Measurements from ENCODE around the gene TBL1XR1. TPM values are rescaled to one million over a fixed set of nuclear protein-coding genes. Genes with fewer than 3 reads are reported as not detected.

TBL1XR1 gene
- total and polyA plus RNA-seq, 7 experiments from 2014 or later: 20.8 to 173 (median 107) TPM

- H3K27me3 Mint-ChIP-seq: peaks cover 0 to 19% (median 0%) of the 10 kb centered on the region in 5 donors
- CTCF ChIA-PET: no interaction called here
- POLR2A ChIA-PET: no interaction called here
- H3K27ac Mint-ChIP-seq: no peak overlapping the region
- no peak overlapping the region for H3K27ac ChIP-seq (ENCODE audit: low read depth, low read length)
- H3K36me3 Mint-ChIP-seq: peaks cover 0 to 8% (median 4%) of the 10 kb centered on the region in 5 donors
- peaks cover 3 to 20% (median 9%) of the 10 kb centered on the region in 11 donors for H3K9me3 Mint-ChIP-seq
- no peaks in the 10 kb centered on the region for H3K27me3 ChIP-seq (ENCODE audit: control insufficient read depth in 2 of 2, insufficient read depth in 2 of 2, low read length in 2 of 2)
- no peak for DNase-seq
- no peak for ATAC-seq
- H3K9me3 ChIP-seq (ENCODE audit: control insufficient read depth in 2 of 3, low read length in 3 of 3): peaks cover 0 to 3% (median 0%) of the 10 kb centered on the region in 3 experiments
- no peaks in the 10 kb centered on the region for H3K4me1 ChIP-seq (ENCODE audit: control insufficient read depth in 2 of 2, insufficient read depth in 2 of 2, low read length in 2 of 2)
- H3K4me3 ChIP-seq (ENCODE audit: low read length): no peak overlapping the region
- no peaks in the 10 kb centered on the region for H3K36me3 ChIP-seq (ENCODE audit: control insufficient read depth in 2 of 3, insufficient read depth in 3 of 3, low read length in 3 of 3)
- intact Hi-C loops (cut with micrococcal nuclease): no loop called here
- H3K4me1 Mint-ChIP-seq: no peaks in the 10 kb centered on the region
- no peak overlapping the region for H3K4me3 Mint-ChIP-seq
Measured at GRCh38 chr3:176994891-176995781, 202.1 kb downstream of the TBL1XR1 start.

- Mint-ChIP-seq H3K27me3 (peaks cover 0 to 19% (median 0%) of the 10 kb centered on the region in 5 donors), H3K9me3 (peaks cover 2 to 18% (median 6%) of the 10 kb centered on the region in 11 donors), H3K27ac (no peak overlapping the region), H3K4me3 (no peak overlapping the region), H3K36me3 (peaks cover 0 to 5% (median 4%) of the 10 kb centered on the region in 5 donors), H3K4me1 (no peaks in the 10 kb centered on the region)
- ChIA-PET POLR2A (no interaction called here), CTCF (interaction anchor here (0.6 kb wide), 1 partner anchor 1444 kb away, joined by 3 read pairs; no protein-coding TSS in a partner anchor)
- ATAC-seq (no peak), DNase-seq (no peak)
- H3K36me3 ChIP-seq (ENCODE audit: control insufficient read depth in 2 of 3, insufficient read depth in 3 of 3, low read length in 3 of 3): no peaks in the 10 kb centered on the region
- no peak overlapping the region for H3K27ac ChIP-seq (ENCODE audit: low read depth, low read length)
- H3K9me3 ChIP-seq (ENCODE audit: control insufficient read depth in 2 of 3, low read length in 3 of 3): peaks cover 0 to 3% (median 0%) of the 10 kb centered on the region in 3 experiments
- no peaks in the 10 kb centered on the region for H3K27me3 ChIP-seq (ENCODE audit: control insufficient read depth in 2 of 2, insufficient read depth in 2 of 2, low read length in 2 of 2)
- H3K4me3 ChIP-seq (ENCODE audit: low read length): no peak overlapping the region
- no peaks in the 10 kb centered on the region for H3K4me1 ChIP-seq (ENCODE audit: control insufficient read depth in 2 of 2, insufficient read depth in 2 of 2, low read length in 2 of 2)
- intact Hi-C loops (cut with micrococcal nuclease): no loop called here
Measured at GRCh38 chr3:176994393-176994792, 202.9 kb downstream of the TBL1XR1 start.

GRCh38 chr3:176992978-176993377 is 204.3 kb downstream of the TBL1XR1 start:
- H3K27me3 ChIP-seq (ENCODE audit: control insufficient read depth in 2 of 2, insufficient read depth in 2 of 2, low read length in 2 of 2): no peaks in the 10 kb centered on the region
- no peaks in the 10 kb centered on the region for H3K4me1 ChIP-seq (ENCODE audit: control insufficient read depth in 2 of 2, insufficient read depth in 2 of 2, low read length in 2 of 2)
- ChIA-PET CTCF (no interaction called here), POLR2A (interaction anchor here (0.5 kb wide), 1 partner anchor 1405 kb away, joined by 3 read pairs; no protein-coding TSS in a partner anchor)
- H3K36me3 ChIP-seq (ENCODE audit: control insufficient read depth in 2 of 3, insufficient read depth in 3 of 3, low read length in 3 of 3): no peaks in the 10 kb centered on the region
- no peak overlapping the region for H3K27ac ChIP-seq (ENCODE audit: low read depth, low read length)
- H3K4me3 Mint-ChIP-seq: no peak overlapping the region
- intact Hi-C loops (cut with micrococcal nuclease): no loop called here
- H3K36me3 Mint-ChIP-seq: peaks cover 0 to 4% (median 4%) of the 10 kb centered on the region in 5 donors
- no peaks in the 10 kb centered on the region for H3K4me1 Mint-ChIP-seq
- no peak overlapping the region for H3K27ac Mint-ChIP-seq
- peaks cover 2 to 10% (median 5%) of the 10 kb centered on the region in 11 donors for H3K9me3 Mint-ChIP-seq
- H3K27me3 Mint-ChIP-seq: peaks cover 0 to 15% (median 0%) of the 10 kb centered on the region in 5 donors
- ATAC-seq (no peak), DNase-seq (no peak)
- H3K9me3 ChIP-seq (ENCODE audit: control insufficient read depth in 2 of 3, low read length in 3 of 3): peaks cover 0 to 3% (median 0%) of the 10 kb centered on the region in 3 experiments
- H3K4me3 ChIP-seq (ENCODE audit: low read length): no peak overlapping the region

- H3K4me3 Mint-ChIP-seq: no peak overlapping the region
- ATAC-seq (no peak), DNase-seq (no peak)
- Histone ChIP-seq H3K4me1 (ENCODE audit: control insufficient read depth in 2 of 2, insufficient read depth in 2 of 2, low read length in 2 of 2) (no peaks in the 10 kb centered on the region), H3K36me3 (ENCODE audit: control insufficient read depth in 2 of 3, insufficient read depth in 3 of 3, low read length in 3 of 3) (no peaks in the 10 kb centered on the region), H3K27me3 (ENCODE audit: control insufficient read depth in 2 of 2, insufficient read depth in 2 of 2, low read length in 2 of 2) (no peaks in the 10 kb centered on the region), H3K9me3 (ENCODE audit: control insufficient read depth in 2 of 3, low read length in 3 of 3) (peaks cover 0 to 3% (median 0%) of the 10 kb centered on the region in 3 experiments), H3K27ac (ENCODE audit: low read depth, low read length) (no peak overlapping the region), H3K4me3 (ENCODE audit: low read length) (no peak overlapping the region)
- peaks cover 2 to 10% (median 5%) of the 10 kb centered on the region in 11 donors for H3K9me3 Mint-ChIP-seq
- peaks cover 0 to 4% (median 4%) of the 10 kb centered on the region in 5 donors for H3K36me3 Mint-ChIP-seq
- CTCF ChIA-PET: no interaction called here
- no peak overlapping the region for H3K27ac Mint-ChIP-seq
- peaks cover 0 to 12% (median 0%) of the 10 kb centered on the region in 5 donors for H3K27me3 Mint-ChIP-seq
- intact Hi-C loops (cut with micrococcal nuclease): no loop called here
- no peaks in the 10 kb centered on the region for H3K4me1 Mint-ChIP-seq
- POLR2A ChIA-PET: no interaction called here
Measured at GRCh38 chr3:176992565-176992964, 204.7 kb downstream of the TBL1XR1 start.

GRCh38 chr3:176988795-176989194 is 208.5 kb downstream of the TBL1XR1 start:
- Histone ChIP-seq H3K27me3 (ENCODE audit: control insufficient read depth in 2 of 2, insufficient read depth in 2 of 2, low read length in 2 of 2) (no peaks in the 10 kb centered on the region), H3K4me1 (ENCODE audit: control insufficient read depth in 2 of 2, insufficient read depth in 2 of 2, low read length in 2 of 2) (no peaks in the 10 kb centered on the region), H3K27ac (ENCODE audit: low read depth, low read length) (no peak overlapping the region), H3K9me3 (ENCODE audit: control insufficient read depth in 2 of 3, low read length in 3 of 3) (peaks cover 0 to 3% (median 0%) of the 10 kb centered on the region in 3 experiments), H3K36me3 (ENCODE audit: control insufficient read depth in 2 of 3, insufficient read depth in 3 of 3, low read length in 3 of 3) (no peaks in the 10 kb centered on the region), H3K4me3 (ENCODE audit: low read length) (no peak overlapping the region)
- DNase-seq: no peak
- Mint-ChIP-seq H3K27me3 (peaks cover 0 to 4% (median 0%) of the 10 kb centered on the region in 5 donors), H3K27ac (no peak overlapping the region), H3K4me3 (no peak overlapping the region), H3K36me3 (peaks cover 0 to 4% (median 4%) of the 10 kb centered on the region in 5 donors), H3K4me1 (no peaks in the 10 kb centered on the region), H3K9me3 (peaks cover 3 to 10% (median 5%) of the 10 kb centered on the region in 11 donors)
- intact Hi-C loops (cut with micrococcal nuclease): no loop called here
- CTCF ChIA-PET: no interaction called here
- POLR2A ChIA-PET: no interaction called here
- no peak for ATAC-seq

GRCh38 chr3:176987901-176988650 is 209.2 kb downstream of the TBL1XR1 start:
- intact Hi-C loops (cut with micrococcal nuclease): no loop called here
- Mint-ChIP-seq H3K4me3 (no peak overlapping the region), H3K27ac (no peak overlapping the region), H3K36me3 (peaks cover 0 to 4% (median 4%) of the 10 kb centered on the region in 5 donors), H3K9me3 (peaks cover 3 to 10% (median 6%) of the 10 kb centered on the region in 11 donors), H3K4me1 (no peaks in the 10 kb centered on the region), H3K27me3 (peaks cover 0 to 4% (median 0%) of the 10 kb centered on the region in 5 donors)
- no peak for ATAC-seq
- Histone ChIP-seq H3K4me1 (ENCODE audit: control insufficient read depth in 2 of 2, insufficient read depth in 2 of 2, low read length in 2 of 2) (no peaks in the 10 kb centered on the region), H3K27me3 (ENCODE audit: control insufficient read depth in 2 of 2, insufficient read depth in 2 of 2, low read length in 2 of 2) (no peaks in the 10 kb centered on the region), H3K27ac (ENCODE audit: low read depth, low read length) (no peak overlapping the region), H3K4me3 (ENCODE audit: low read length) (no peak overlapping the region), H3K9me3 (ENCODE audit: control insufficient read depth in 2 of 3, low read length in 3 of 3) (peaks cover 0 to 3% (median 0%) of the 10 kb centered on the region in 3 experiments), H3K36me3 (ENCODE audit: control insufficient read depth in 2 of 3, insufficient read depth in 3 of 3, low read length in 3 of 3) (no peaks in the 10 kb centered on the region)
- ChIA-PET POLR2A (no interaction called here), CTCF (no interaction called here)
- DNase-seq: no peak

All from naive thymus-derived CD4-positive, alpha-beta T cell (primary cell).